IMR-90 (cell line): ENCODE measurements around the gene NUDCD2. TPM values are rescaled to one million over a fixed set of nuclear protein-coding genes. Genes with fewer than 3 reads are reported as not detected.
A peak's percentile ranks its signal among the peaks of the same experiment; 100 is the strongest.

Source experiments
- ATAC-seq: fragments of 200-7000 bp; cut with Tn5 transposase; 2 replicates; pipeline ENCODE4 v1.9.1; 2020; ENCODE audit warnings: low read depth, mild to moderate bottlenecking, moderate library complexity
- BruUV-seq: library from RNA; stranded (reverse); fragments of 400-500 nt; replicated peaks from 2 replicates; lab custom pipeline; 2021; lab: Mats Ljungman, UMichigan
- CTCF ChIA-PET: fragments of 300-600 bp; formaldehyde crosslinking; extraction: SDS; loops from one replicate; lab custom pipeline; 2021; ENCODE audit warnings: antibody characterized with exemption; lab: Yijun Ruan, JAX
- POLR2A ChIA-PET: fragments of 300-600 bp; sonication (Branson Sonifier 250); formaldehyde crosslinking; loops from one replicate; lab custom pipeline; 2022; ENCODE audit warnings: antibody characterized with exemption; ENCODE audit not compliant: unreplicated experiment; lab: Charles Lee
- DNase-seq: peaks from one replicate; pipeline ENCODE4 v3.0.0; 2013
- H2AFZ ChIP-seq: replicated peaks from 2 replicates; pipeline ENCODE3; 2013; ENCODE audit warnings: low read length, mild to moderate bottlenecking; ENCODE audit not compliant: poor library complexity
- H2AK5ac ChIP-seq: 2 replicates; pipeline ENCODE4 v1.6.1; 2013; ENCODE audit warnings: low read depth, low read length, inconsistent platforms
- H2AK9ac ChIP-seq: replicated peaks from 2 replicates; pipeline ENCODE3; 2013; ENCODE audit warnings: mild to moderate bottlenecking, low read depth, low read length, moderate library complexity; ENCODE audit not compliant: poor library complexity
- H2BK120ac ChIP-seq: 2 replicates; pipeline ENCODE4 v1.6.1; 2013; ENCODE audit warnings: low read depth, low read length, inconsistent platforms
- H2BK15ac ChIP-seq: 3 replicates; pipeline ENCODE4 v1.6.1; 2013; ENCODE audit warnings: low read depth, low read length, inconsistent platforms
- H2BK20ac ChIP-seq: 2 replicates; pipeline ENCODE4 v1.6.1; 2013; ENCODE audit warnings: low read depth, mild to moderate bottlenecking, inconsistent platforms, low read length, moderate library complexity
- H2BK5ac ChIP-seq: 2 replicates; pipeline ENCODE4 v1.6.1; 2013; ENCODE audit warnings: mild to moderate bottlenecking, low read depth, low read length, inconsistent platforms; ENCODE audit not compliant: poor library complexity, severe bottlenecking
- H3K14ac ChIP-seq: replicated peaks from 2 replicates; pipeline ENCODE4 v1.6.1; 2013; ENCODE audit warnings: low read depth, low read length, inconsistent platforms
- H3K18ac ChIP-seq: 2 replicates; pipeline ENCODE4 v1.6.1; 2013; ENCODE audit warnings: low read depth, low read length, control low read depth
- H3K23ac ChIP-seq: 2 replicates; pipeline ENCODE4 v1.6.1; 2013; ENCODE audit warnings: low read depth, low read length, inconsistent platforms
- H3K27ac ChIP-seq: 2 replicates; pipeline ENCODE4 v1.5.1; 2013; ENCODE audit warnings: mild to moderate bottlenecking, control low read depth, low read length; ENCODE audit not compliant: insufficient read depth
- H3K27me3 ChIP-seq: 2 replicates; pipeline ENCODE4 v1.6.1; 2013; ENCODE audit warnings: low read length; ENCODE audit not compliant: control insufficient read depth, insufficient read depth
- H3K36me3 ChIP-seq: 2 replicates; pipeline ENCODE4 v1.6.1; 2013; ENCODE audit warnings: low read length, mixed read lengths; ENCODE audit not compliant: control insufficient read depth, insufficient read depth
- H3K4ac ChIP-seq: 2 replicates; pipeline ENCODE4 v1.6.1; 2013; ENCODE audit warnings: low read depth, low read length, inconsistent platforms
- H3K4me1 ChIP-seq: 2 replicates; pipeline ENCODE4 v1.6.1; 2013; ENCODE audit warnings: low read length, mixed read lengths; ENCODE audit not compliant: control insufficient read depth, insufficient read depth
- H3K4me2 ChIP-seq: 2 replicates; pipeline ENCODE4 v1.6.1; 2013; ENCODE audit warnings: low read depth, mild to moderate bottlenecking, control low read depth, low read length, moderate library complexity
- H3K4me3 ChIP-seq: 2 replicates; pipeline ENCODE4 v1.5.1; 2013; ENCODE audit warnings: low read depth, mild to moderate bottlenecking, control low read depth, low read length, moderate library complexity; ENCODE audit not compliant: insufficient read depth
- H3K56ac ChIP-seq: 2 replicates; pipeline ENCODE4 v1.6.1; 2013; ENCODE audit warnings: low read length, inconsistent platforms; ENCODE audit not compliant: insufficient read depth; ENCODE audit errors: extremely low read depth
- H3K79me1 ChIP-seq, 2 experiments: 2 replicates each; pipeline ENCODE4 v1.6.1; 2013; ENCODE audit warnings: low read length in 2 of 2, inconsistent platforms in 1 of 2, low read depth in 1 of 2
- H3K9ac ChIP-seq: 2 replicates; pipeline ENCODE4 v1.6.1; 2013; ENCODE audit warnings: low read depth, low read length, control low read depth
- H3K9me1 ChIP-seq: 2 replicates; pipeline ENCODE4 v1.6.1; 2013; ENCODE audit warnings: low read length, inconsistent platforms; ENCODE audit not compliant: insufficient read depth
- H3K9me3 ChIP-seq: 2 replicates; pipeline ENCODE4 v1.6.1; 2013; ENCODE audit warnings: low read length; ENCODE audit not compliant: control insufficient read depth, insufficient read depth
- H4K20me1 ChIP-seq: 2 replicates; pipeline ENCODE4 v1.6.1; 2013; ENCODE audit warnings: low read length, inconsistent platforms; ENCODE audit not compliant: insufficient read depth
- H4K5ac ChIP-seq: 2 replicates; pipeline ENCODE4 v1.6.1; 2013; ENCODE audit warnings: mild to moderate bottlenecking, low read depth, low read length, control low read depth
- H4K8ac ChIP-seq, 2 experiments: 2 replicates each; pipeline ENCODE4 v1.6.1; 2013; ENCODE audit warnings: low read depth in 2 of 2, low read length in 2 of 2, control low read depth in 1 of 2, inconsistent platforms in 1 of 2
- H4K91ac ChIP-seq: 2 replicates; pipeline ENCODE4 v1.6.1; 2013; ENCODE audit warnings: low read depth, low read length, inconsistent platforms; ENCODE audit not compliant: insufficient read depth
- BHLHE40 ChIP-seq: fragments of 150-350 bp; IDR thresholded peaks from 2 replicates; pipeline ENCODE4 v1.6.1; 2016; ENCODE audit warnings: mild to moderate bottlenecking, low read depth, low read length
- CEBPB ChIP-seq: IDR thresholded peaks from 2 replicates; pipeline ENCODE4 v1.6.1; 2012; ENCODE audit warnings: low read depth, low read length, improper control_type of control experiment
- CHD1 ChIP-seq: IDR thresholded peaks from 2 replicates; pipeline ENCODE4 v1.6.1; 2012; ENCODE audit warnings: low read depth, low read length, improper control_type of control experiment
- FOS ChIP-seq: fragments of 150-350 bp; IDR thresholded peaks from 2 replicates; pipeline ENCODE4 v1.6.1; 2016; ENCODE audit warnings: low read depth, low read length
- MAFK ChIP-seq: IDR thresholded peaks from 2 replicates; pipeline ENCODE4 v1.6.1; 2012; ENCODE audit warnings: low read depth, low read length, improper control_type of control experiment
- MAZ ChIP-seq: IDR thresholded peaks from 2 replicates; pipeline ENCODE4 v1.6.1; 2012; ENCODE audit warnings: low read depth, mild to moderate bottlenecking, low read length, improper control_type of control experiment, moderate library complexity, borderline replicate concordance
- MXI1 ChIP-seq: IDR thresholded peaks from 2 replicates; pipeline ENCODE4 v1.6.1; 2012; ENCODE audit warnings: low read depth, mild to moderate bottlenecking, low read length, moderate library complexity, borderline replicate concordance
- POLR2A ChIP-seq: IDR thresholded peaks from 2 replicates; pipeline ENCODE4 v1.6.1; 2012; ENCODE audit warnings: mild to moderate bottlenecking, low read depth, low read length
- RAD21 ChIP-seq: IDR thresholded peaks from 2 replicates; pipeline ENCODE4 v1.6.1; 2012; ENCODE audit warnings: low read length, improper control_type of control experiment
- RCOR1 ChIP-seq: IDR thresholded peaks from 2 replicates; pipeline ENCODE4 v1.6.1; 2012; ENCODE audit warnings: mild to moderate bottlenecking, low read length, improper control_type of control experiment; ENCODE audit not compliant: insufficient replicate concordance
- RFX5 ChIP-seq: IDR thresholded peaks from 2 replicates; pipeline ENCODE4 v1.8.0; 2012; ENCODE audit warnings: low read depth, mild to moderate bottlenecking, low read length, moderate library complexity
- SMC3 ChIP-seq: fragments of 150-350 bp; IDR thresholded peaks from 2 replicates; pipeline ENCODE4 v1.6.1; 2016; ENCODE audit warnings: low read depth, mild to moderate bottlenecking, antibody characterized with exemption, low read length, moderate library complexity
- WGBS, 2 experiments: methylation state at CpG; one replicate each; pipeline versions ENCODE4 v1.1.5 to v1.1.7; 2013; ENCODE audit warnings: missing lambda C conversion rate in 2 of 2; ENCODE audit not compliant: insufficient read length in 1 of 2; ENCODE audit errors: extremely low coverage in 2 of 2; 5-methylcytosine and 5-hydroxymethylcytosine counted together
- dilution Hi-C: fragments of 300-500 bp; cut with HindIII; formaldehyde crosslinking; loops from one replicate; pipeline ENCODE4 v1.14.3; 2018; ENCODE audit warnings: low sequenced_read_pairs; ENCODE audit not compliant: unreplicated experiment
- in situ Hi-C: fragments of 300-500 bp; cut with MboI; formaldehyde crosslinking; loops from 3 replicates; pipeline ENCODE4 v1.14.3; 2019; ENCODE audit warnings: low sequenced_read_pairs, inconsistent platforms, mixed read lengths
- intact Hi-C: fragments of 100-400 bp; cut with micrococcal nuclease; formaldehyde crosslinking; loops from 2 replicates; pipeline ENCODE4 v1.10.0; 2022
- polyA plus RNA-seq, 3 experiments: library from polyadenylated mRNA; depleted of rRNA; stranded (reverse); fragments of >200 nt; gene quantifications; 2 replicates each; pipeline ENCODE4 v1.2.3, GENCODE V29; 2012; ENCODE audit warnings: low replicate concordance in 1 of 3
- total RNA-seq: library from RNA; depleted of rRNA; stranded (reverse); fragments of >200 nt; gene quantifications from 2 replicates; pipeline ENCODE4 v1.2.3, GENCODE V29; 2012
- TF ChIP-seq, protein P1 (sequence below): conservative IDR thresholded peaks from 2 replicates; pipeline ENCODE4 v1.5.1; 2012; ENCODE audit warnings: mild to moderate bottlenecking, low read depth, low read length, improper control_type of control experiment
- TF ChIP-seq, protein P2 (sequence below): fragments of 150-350 bp; IDR thresholded peaks from 2 replicates; pipeline ENCODE4 v1.6.1; 2016; ENCODE audit warnings: low read depth, mild to moderate bottlenecking, low read length, moderate library complexity, borderline replicate concordance
- TF ChIP-seq, protein P3 (sequence below): fragments of 150-350 bp; IDR thresholded peaks from 2 replicates; pipeline ENCODE4 v1.6.1; 2017; ENCODE audit warnings: mild to moderate bottlenecking, antibody characterized with exemption, low read length, low read depth

NUDCD2 gene
- total and polyA plus RNA-seq, 2 of the 4 experiments (the other 2 are of a cell fraction): 3.0 to 3.5 TPM

DNA sequence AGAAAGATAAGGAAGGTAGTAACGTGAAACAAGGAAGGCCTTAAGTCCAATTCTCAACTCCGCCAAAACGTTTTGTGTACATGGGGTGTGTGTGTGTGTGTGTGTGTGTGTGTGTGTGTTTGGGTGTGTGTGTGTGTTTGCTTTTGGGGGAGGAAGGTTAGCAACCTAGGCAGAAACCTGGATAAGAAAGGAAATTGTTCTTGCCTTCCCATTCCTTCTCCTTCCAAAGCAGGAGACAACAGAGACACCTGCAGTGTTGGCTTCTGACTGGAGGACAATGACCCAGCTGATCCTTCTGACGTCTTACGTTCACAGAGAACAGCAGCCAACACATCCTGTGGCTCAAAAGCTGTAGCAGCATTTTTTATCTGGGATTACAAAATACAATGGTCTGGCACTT, 26.6 kb downstream of the NUDCD2 start:
- Histone ChIP-seq H4K8ac (no peak overlapping the region), H3K4me1 (no peaks in the 10 kb centered on the region), H3K79me1 (0 out of 4 replicates have a peak, but pooled peaks cover 0 to 8% of the 10 kb centered on the region in 2 experiments), H3K9me1 (no peaks in the 10 kb centered on the region), H3K18ac (no peak overlapping the region), H4K5ac (no peak overlapping the region), H3K4ac (no peak overlapping the region), H2BK15ac (no peak overlapping the region), H3K27ac (no peak overlapping the region), H3K9ac (no peak overlapping the region), H3K4me3 (no peak overlapping the region), H2BK120ac (no peak overlapping the region), H3K9me3 (no peaks in the 10 kb centered on the region), H2BK20ac (no peak overlapping the region), H3K27me3 (no peaks in the 10 kb centered on the region), H2AFZ (no peak overlapping the region), H3K14ac (no peak overlapping the region), H4K91ac (no peak overlapping the region), H2AK5ac (no peak overlapping the region), H3K56ac (no peak overlapping the region), H3K36me3 (no peaks in the 10 kb centered on the region), H2BK5ac (peak overlapping the region; percentile 33), H4K20me1 (0 out of 2 replicates have a peak, but pooled peaks cover 5% of the 10 kb centered on the region), H3K23ac (no peak overlapping the region), H3K4me2 (no peak overlapping the region), H2AK9ac (no peak overlapping the region)
- ChIA-PET POLR2A (no interaction called here), CTCF (no interaction called here)
- no peak for ATAC-seq
- TF ChIP-seq RFX5 (no peak), MAFK (no peak), BHLHE40 (no peak), POLR2A (no peak), CHD1 (no peak), FOS (no peak), RAD21 (no peak), RCOR1 (no peak), MAZ (no peak), SMC3 (no peak), CEBPB (no peak), MXI1 (no peak)
- TF ChIP-seq, protein P1, sequence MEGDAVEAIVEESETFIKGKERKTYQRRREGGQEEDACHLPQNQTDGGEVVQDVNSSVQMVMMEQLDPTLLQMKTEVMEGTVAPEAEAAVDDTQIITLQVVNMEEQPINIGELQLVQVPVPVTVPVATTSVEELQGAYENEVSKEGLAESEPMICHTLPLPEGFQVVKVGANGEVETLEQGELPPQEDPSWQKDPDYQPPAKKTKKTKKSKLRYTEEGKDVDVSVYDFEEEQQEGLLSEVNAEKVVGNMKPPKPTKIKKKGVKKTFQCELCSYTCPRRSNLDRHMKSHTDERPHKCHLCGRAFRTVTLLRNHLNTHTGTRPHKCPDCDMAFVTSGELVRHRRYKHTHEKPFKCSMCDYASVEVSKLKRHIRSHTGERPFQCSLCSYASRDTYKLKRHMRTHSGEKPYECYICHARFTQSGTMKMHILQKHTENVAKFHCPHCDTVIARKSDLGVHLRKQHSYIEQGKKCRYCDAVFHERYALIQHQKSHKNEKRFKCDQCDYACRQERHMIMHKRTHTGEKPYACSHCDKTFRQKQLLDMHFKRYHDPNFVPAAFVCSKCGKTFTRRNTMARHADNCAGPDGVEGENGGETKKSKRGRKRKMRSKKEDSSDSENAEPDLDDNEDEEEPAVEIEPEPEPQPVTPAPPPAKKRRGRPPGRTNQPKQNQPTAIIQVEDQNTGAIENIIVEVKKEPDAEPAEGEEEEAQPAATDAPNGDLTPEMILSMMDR: no peak
- TF ChIP-seq, protein P2, sequence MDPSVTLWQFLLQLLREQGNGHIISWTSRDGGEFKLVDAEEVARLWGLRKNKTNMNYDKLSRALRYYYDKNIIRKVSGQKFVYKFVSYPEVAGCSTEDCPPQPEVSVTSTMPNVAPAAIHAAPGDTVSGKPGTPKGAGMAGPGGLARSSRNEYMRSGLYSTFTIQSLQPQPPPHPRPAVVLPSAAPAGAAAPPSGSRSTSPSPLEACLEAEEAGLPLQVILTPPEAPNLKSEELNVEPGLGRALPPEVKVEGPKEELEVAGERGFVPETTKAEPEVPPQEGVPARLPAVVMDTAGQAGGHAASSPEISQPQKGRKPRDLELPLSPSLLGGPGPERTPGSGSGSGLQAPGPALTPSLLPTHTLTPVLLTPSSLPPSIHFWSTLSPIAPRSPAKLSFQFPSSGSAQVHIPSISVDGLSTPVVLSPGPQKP: no peak
- TF ChIP-seq, protein P3, sequence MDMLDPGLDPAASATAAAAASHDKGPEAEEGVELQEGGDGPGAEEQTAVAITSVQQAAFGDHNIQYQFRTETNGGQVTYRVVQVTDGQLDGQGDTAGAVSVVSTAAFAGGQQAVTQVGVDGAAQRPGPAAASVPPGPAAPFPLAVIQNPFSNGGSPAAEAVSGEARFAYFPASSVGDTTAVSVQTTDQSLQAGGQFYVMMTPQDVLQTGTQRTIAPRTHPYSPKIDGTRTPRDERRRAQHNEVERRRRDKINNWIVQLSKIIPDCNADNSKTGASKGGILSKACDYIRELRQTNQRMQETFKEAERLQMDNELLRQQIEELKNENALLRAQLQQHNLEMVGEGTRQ: no peak
- WGBS, 2 experiments: no CpG with 5 or more reads among the region's 5 CpGs
- intact Hi-C loops (no loop called here), in situ Hi-C loops (no loop called here), dilution Hi-C loops (no loop called here)
- no TSS peak for BruUV-seq
- DNase-seq: no peak
